Measurements from ENCODE around the gene TWSG1.
"Not testable (repeated sequence)": the region's sequence is repeated elsewhere in the genome, so short reads cannot be mapped to it uniquely, and the experiment has no call there.

TWSG1 gene

DNA sequence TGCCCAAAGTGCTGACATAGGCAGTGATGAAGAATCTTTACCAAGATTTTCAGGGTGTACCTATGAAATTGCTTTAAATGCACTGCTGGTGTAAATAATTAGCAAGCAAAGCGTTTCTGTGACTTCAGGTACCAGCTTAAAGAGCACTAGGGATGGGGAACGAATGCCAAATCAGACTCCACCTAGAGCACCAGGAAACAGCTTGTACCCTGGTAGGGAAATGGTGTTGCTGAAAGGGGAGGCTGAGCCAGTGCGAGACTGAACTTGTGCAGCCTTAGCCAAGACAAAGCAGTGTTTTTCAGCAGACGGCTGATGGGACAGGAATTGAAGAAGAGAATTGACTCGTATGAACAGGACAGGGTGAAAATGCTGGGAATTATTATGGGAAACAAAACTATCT is 65.6 kb downstream of the TWSG1 start:
- no peak for DNase-seq

DNA sequence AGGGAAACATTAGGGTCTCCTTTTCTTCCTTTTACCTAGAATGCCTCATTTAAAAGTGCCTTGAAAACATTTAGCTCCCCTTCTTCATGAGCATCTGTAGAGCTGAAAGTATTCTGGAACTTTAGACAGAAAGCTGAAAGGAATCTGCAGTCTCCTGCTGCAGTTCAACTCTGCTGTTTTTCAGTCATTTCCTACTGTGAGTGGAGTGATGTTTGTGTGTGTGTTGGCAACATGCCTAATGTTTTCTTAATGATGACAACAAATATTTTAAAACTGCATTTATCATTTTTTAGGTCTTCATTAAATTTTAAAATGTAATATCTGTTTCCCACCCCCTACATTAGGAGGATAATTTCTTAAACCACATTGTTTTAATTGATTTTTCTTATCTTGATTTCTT is 66.6 kb downstream of the TWSG1 start:
- no peak for DNase-seq

DNA sequence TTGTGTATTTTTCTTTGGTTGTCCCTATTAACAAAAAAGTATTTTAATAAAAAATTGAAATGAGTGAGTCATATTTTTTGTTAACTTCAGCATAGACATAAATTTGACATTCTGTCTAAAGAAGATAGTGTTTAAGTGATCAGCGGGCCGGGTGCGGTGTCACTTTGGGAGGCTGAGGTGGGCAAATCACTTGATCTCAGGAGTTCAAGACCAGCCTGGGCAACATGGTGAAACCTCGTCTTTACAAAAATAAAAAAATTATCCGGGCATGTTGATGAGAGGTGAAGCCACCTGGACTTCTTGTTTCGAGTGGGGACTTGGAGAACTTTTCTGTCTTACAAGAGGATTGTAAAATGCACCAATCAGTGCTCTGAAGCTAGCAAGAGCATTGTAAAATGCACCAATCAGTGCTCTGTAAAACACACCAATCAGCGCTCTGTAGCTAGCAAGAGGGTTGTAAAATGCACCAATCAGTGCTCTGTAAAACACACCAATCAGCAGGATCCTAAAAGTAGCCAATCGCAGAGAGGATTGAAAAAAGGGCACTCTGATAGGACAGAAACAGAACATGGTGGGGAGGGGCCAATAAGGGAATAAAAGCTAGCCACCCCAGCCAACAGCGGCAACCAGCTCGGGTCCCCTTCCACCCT is 67.9 kb downstream of the TWSG1 start:
- not testable (repeated sequence) for DNase-seq

DNA sequence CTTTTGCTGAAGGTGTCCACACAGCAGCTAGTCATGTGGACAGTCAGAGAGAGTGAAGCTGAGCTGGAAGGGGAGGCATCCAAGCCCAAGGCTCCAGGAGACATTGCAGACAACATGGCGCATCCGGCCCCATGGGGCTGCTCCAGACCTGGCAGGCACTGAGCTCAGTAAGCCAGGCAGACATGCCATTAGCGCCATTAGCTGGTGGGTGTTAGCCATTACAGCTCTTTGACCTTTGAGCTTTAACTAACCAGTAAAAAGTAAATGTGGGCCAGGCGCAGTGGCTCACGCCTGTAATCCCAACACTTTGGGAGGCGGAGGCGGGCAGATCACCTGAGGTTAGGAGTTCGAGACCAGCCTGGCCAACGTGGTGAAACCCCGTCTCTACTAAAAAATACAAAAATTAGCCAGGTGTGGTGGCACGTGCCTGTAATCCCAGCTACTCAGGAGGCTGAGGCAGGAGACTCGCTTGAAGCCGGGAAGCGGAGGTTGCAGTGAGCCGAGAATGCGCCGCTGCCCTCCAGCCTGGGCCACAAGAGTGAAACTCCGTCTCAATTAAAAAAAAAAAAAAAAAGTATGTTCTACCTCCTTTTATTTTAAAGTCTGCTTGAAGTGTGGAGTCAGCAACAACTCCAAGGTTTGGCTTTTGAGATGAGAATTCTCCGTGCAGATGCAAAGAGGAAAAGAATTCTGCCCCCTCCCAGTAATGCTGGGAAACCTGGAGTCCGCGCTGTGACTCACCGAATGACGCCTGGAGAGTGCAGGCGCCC is 69.4 kb downstream of the TWSG1 start:
- DNase-seq: no peak

DNA sequence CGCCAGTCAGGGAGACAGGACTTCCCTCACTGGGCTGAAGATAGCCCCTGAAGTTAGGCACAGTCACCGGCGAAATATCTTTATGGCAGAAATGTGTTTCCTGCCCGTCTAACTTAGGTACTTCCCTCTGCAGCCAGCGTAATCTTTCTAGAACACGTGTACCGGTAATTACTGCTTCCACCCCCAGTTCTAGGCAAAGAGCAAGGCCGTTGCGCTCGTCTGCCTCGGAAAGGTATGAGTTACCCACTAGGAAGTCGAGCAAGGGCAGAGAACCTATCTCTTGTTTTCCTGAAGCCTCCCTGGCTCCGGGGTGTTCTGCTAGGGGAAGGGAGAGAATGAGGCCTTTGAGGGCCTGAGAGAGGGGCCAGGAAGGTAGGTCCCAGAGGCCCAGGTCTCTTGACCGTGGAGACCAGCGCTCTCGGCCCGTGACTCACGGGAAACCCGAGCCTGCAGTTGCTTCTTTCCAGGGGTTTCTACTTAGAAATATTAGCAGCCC is 70.0 kb downstream of the TWSG1 start:
- no peak for DNase-seq

DNA sequence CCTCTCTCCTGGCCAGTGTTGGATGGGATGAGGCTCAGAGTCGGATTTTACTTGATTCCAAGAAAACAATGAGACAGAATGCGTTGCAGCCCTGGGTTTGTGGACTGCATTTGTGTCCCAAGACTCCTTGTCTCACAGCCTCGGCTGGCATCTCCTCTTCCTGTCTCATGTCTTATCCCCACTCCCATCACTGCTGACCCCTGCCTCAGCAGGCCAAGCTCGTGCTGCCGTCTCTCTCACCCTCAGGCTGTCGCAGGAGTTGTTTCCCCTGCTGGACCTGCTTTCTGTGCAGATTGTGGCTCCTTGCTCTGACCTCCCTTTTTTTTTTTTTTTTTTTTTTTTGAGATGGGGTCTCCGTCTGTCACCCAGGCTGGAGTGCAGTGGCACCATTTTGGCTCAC is 70.6 kb downstream of the TWSG1 start:
- DNase-seq: no peak

DNA sequence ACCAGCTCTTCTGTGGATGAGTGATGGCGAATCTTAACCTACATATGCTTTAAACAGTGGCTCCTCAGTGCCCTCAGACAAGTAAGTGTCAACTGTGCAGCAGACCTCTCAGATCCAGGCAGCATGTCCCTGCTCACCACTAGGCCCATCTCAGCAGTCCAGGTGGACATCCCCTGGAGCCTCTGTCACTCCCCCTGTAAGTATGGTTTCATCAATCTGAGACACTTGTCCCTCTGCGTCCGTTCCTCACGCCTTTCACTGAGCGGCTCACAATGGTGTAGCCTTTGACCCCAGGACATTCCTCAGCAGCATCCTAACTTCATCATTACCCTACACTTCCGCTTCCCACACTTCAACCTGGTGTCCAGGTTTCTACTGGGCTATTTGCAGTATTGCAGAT is 71.4 kb downstream of the TWSG1 start:
- no peak for DNase-seq

DNA sequence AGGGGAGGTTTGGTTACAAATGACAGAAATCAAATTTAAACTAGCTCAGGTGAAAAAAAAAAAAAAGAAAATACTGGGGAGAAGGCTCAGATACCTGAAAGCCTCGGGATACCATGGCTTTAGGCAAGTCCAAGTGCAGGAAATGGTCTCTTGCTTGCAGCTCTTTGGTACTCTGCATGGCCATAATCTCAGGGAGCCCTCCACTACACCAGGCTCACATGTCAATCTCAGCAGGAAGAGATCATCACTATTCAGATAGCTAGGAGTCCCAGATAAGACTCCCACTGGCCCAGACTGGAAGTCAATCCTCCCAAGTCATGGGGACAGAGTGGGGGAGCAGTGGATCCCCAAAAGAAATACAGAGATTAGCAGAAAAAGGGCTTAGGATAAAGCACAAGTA is 75.9 kb downstream of the TWSG1 start:
- no peak for DNase-seq

DNA sequence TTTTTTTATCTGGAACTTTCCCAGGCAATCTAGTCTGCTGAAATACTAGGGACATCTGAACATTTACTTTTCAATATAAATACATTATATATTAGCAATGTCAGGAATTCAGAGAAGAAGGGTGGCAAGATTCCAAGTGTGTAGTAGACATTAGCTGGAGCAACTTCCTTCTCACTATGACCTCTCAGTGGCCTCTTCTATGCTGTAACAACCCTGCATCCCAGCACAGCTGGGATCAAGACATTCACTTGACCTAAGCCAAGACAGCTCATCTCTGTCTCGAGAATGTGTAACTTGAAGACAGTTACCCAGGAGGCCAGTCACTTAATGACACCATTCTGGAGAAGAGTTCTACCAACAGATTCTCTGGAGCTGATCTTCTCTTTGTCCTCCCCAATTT is 79.0 kb downstream of the TWSG1 start:
- no peak for DNase-seq

DNA sequence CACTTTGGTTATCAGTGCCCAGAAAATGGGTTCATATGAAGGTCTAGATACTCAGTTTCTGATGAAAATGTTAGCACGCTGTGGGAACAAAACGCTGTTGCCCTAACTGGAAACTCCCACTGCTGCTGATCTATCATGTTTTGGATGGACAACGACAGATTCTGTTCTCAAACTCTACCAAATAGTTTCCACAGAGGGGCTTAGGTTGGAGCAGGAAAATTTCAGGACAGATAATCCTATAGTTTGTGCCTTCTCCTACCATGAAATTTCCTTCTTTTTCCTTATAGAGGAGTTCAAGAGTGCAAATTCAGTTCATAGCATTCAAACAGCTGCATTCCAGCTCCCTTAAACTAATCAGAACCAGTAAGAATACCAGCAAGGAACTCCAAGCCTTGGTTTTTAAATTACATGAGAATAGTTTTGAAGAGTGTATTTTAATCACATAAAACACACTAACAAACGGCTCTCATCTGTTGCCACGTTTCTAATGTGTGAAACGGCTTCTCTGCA is 82.0 kb downstream of the TWSG1 start:
- DNase-seq: no peak

DNA sequence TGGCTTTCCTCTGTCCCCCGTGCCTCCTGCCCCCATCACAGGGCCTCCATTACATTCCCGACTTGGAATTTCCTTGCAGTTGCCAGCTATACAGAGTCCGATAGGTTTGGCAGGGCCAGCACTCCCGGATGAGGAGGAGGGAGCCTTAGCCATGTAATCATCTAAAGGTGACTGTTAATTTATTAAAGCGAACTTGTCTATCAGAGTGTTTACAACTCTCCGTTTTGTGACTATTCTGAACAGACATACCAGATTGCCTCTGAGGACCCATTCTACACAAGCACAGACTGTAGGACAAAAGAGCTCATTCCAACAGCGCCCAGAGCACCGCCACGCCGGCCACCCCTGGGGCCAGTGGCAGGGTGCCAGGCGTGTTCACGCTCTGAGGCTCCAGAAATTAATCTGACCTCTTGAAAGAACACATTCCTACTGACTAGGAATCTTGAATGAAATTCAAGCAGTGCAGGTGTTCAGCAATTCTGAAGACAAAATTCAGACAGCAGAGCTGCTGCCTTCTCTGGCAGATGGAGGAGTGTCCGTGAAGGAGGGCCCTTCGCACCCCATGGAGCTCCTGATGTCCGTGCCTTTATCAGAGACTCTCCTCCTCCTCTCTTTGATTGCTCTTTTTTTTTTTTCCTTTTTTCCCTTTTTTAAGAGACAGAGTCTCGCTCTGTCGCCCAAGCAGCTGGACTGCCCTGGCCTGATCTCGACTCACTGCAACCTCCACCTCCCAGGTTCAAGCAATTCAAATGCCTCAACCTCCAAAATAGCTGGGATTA is 82.7 kb downstream of the TWSG1 start:
- DNase-seq: no peak

DNA sequence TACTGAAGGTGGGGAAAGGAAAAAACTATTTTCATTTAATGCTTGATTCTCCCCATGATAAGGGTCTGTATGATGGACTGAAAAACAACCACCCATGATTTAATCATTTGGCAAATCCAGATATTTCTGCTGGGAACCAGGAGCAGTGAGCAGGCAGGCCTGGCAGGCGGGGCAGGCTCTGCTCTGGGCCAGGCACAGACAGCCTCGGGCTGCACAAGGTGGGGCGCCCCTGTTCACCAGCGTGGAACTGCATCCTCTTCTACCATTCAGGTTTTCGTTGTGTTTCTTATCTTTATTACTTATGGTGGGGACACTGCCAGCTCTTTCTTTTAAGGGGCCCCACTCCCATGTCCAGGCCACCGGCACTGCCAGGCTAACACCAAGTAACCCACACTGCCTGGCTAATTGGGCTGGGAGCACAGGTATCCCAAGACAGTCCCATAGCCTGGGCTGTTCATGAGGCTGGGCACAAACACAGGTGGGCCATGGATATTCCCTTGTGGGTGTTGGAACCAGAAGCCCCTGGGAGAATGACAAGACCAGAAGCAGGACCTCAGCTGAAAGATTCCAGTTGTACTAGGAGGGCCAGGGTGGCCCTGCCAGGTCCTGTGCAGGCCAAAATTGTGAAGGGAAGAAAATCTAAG is 83.6 kb downstream of the TWSG1 start:
- no peak for DNase-seq

DNA sequence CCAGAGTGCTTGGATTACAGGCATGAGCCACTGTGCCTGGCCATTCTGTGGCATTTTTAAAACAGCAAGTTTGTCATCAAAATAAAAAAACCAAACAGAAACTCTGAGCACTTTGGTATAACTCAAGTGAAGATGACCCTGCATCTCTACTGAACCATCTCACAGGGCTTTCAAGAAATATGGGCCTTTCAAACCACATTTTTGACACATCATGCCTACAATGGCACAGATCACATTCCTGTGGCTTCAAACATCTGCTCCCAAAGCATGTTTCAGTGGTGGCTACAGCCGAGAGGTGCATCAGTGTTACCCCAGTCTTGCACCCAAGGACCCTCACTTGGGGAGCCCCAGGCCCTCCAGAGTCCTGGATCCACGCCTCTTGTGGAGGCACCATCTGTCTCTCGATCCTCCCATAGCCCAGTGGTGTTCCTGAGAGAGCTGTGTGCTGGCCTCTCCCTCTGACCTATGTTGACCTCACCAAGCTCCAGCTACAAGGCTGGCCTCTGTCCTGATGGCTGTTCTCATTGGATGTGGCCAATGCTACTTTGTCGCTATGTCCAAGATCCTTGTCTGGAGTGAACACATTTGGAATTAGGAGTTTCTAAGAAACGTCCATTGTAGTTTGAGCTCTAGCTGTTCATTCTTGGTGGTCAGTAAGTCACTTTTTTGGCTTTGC is 85.5 kb downstream of the TWSG1 start:
- DNase-seq: no peak

DNA sequence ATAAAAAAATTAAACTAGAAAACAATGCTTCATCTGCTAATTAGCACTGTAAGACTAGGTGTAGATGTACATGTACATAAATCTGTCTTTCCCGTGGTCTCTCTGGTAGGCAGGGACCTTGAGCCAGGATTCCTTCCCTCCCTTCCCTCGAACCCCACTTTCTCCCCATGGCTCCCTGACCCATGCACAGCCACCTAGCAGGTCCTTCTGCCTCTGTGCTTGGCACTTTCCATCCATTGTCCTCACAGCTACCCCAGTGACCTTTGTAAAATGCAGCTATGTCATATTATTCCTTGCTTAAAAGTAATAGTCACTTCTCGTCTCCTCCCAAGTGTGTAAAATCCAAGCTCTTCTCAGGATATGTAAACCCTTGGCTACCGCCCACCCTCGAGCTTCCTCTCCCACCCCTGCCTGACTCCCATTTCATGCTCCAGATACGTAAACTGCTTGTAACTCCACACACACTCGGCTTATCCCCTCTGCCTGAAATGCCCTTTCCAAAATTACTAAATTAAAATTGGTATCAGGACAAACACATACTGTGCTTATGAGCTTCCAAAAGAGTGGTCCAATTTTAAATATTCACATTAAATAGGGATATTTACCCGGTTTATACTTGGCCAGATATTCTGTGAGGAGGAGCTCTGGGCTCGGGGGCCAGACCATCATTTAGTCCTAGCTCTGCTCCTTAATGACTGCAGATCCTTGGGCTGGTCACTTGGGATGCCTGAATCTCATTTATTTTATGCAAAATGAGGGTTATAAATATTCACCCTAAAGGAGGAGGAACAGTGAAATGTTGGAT is 86.7 kb downstream of the TWSG1 start:
- DNase-seq: no peak

DNA sequence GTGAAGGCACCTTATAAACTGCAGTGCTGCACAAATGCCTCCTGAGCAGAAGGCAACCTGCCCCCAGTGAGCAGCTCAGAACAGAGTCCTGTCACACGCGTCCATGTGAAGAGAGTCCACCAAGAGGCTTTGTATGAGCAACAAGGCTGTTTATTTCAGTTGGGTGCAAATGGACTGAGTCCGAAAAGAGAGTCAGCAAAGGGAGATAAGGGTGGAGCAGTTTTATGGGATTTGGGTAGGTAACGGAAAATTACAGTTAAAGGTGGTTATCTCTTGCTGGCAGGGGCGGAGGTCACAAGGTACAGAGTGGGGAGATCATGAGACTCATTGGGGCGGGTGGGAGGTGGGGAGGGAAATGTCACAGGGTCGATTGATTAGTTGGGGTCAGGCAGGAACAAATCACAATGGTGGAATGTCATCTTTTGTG is 87.3 kb downstream of the TWSG1 start:
- no peak for DNase-seq

DNA sequence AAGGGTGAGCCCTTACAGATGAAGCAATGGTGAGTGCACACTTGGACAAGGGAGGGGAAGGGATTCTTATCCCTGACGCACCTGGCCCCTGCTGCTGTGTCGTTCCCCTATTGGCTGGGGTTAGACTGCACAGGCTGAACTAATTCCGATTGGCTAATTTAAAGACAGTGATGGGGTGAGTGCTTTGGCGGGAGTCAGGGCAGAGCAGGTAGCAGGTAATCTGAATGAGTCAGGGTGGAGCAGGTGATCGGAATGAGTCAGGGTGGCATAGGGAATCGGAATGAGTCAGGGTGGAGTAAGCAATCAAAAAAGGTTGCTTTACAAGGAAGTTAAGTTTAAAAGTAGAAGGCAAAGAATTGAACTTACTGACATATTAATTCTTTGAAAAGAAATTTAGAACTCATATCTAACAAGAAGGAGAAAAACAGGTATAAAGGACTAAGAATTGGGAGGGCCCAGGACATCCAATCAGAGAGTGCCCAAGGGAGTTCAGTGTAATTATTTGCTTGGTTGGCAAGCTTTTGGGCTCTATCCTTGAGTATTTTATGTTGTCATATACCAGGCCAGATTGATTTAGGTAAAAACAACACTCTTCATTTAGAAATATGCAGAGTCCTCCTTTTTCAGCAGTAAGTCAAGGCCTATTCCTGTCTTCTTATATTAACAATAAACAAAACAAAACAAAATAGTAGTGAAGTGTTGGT is 88.4 kb downstream of the TWSG1 start:
- no peak for DNase-seq

DNA sequence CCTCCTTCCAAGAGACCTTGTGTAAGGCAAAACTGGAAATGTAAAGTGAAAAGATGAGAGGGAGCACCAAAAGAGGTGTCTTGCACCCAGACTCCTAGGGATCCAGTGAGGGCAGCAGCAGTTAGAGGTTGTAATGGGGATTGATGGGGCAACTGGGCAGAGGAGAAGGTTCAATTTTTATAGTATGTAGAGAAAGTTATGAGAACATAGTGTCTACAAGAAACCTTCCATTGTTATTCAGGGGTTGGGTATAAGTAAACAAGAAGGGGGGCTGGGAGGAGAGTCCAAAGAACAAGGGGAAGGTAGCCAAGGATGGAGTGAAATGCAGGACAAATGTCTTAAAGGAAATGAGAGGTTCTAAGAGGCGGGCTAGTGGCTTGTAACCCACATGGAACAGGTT is 89.1 kb downstream of the TWSG1 start:
- not testable (repeated sequence) for DNase-seq

DNA sequence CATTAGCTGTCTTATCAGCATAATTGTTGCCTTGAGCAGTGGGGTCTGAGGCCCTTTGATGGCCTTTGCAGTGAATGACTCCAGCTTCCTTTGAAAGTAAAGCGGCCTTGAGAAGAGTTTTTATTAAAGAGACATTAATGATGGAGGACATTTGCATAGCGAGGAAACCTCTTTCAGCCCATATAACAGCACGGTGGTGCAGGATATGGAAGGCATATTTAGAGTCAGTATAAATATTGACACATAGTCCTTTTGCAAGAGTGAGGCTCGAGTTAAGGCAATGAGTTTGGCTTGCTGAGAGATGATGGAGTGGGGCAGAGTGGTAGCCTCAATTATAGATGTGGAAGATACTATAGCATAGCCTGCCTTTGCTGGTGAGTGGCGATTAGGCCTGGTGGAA is 89.7 kb downstream of the TWSG1 start:
- not testable (repeated sequence) for DNase-seq

DNA sequence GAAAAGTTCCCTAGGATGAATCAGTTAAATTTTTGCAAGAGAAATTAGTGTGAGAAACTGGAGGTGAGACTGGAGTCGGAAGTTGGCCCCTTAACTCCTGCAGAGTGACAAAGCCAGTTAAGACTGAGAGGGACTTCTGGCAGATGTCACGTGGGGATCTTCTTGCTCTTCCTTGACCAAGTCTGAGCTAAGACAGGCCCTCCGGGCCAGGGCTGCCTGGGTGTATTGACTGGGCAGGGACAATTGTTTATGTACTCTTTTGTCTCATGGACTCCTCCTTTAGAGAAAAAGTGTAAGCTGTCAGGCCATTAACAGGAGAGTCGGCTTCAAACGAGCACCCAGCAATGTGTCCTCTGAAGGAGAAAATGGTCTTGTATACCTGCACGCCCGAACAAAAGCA is 92.2 kb downstream of the TWSG1 start:
- no peak for DNase-seq

DNA sequence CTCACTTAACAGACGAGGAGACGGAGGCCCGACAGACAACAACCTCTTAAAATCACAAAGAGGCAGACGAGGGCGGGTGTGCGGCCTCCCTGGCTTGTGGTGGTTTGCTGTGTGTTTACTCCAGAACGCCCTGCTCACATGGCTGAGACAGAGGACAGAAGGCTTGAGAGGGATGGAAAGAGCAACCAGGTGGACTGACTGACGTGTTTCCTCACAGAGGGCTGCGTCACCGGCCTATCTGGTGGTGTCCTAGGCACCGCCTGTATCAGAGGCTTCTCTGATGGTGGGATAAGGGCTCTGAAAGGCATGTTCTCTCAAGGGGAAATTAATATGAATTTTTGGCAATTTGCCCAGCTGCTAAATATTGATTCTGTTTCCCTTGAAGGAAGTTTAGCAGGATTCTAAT is 93.7 kb downstream of the TWSG1 start:
- DNase-seq: no peak
